Epidermal melanocyte (primary cell): ENCODE measurements around the gene COL6A2.
"Not testable (repeated sequence)": the region's sequence is repeated elsewhere in the genome, so short reads cannot be mapped to it uniquely, and the experiment has no call there.

ENCODE experiments used
- DNase-seq: peaks from one replicate; pipeline ENCODE4 v3.0.0; 2011; ENCODE audit warnings: low spot score; ENCODE audit not compliant: insufficient read length

The COL6A2 gene

GRCh38 chr21:46171996-46172862 is 74.3 kb downstream of the COL6A2 start:
- no peak for DNase-seq

GRCh38 chr21:46172863-46173528 is 75.1 kb downstream of the COL6A2 start:
- DNase-seq: no peak

- no peak for DNase-seq
These were observed 75.7 kb downstream of the COL6A2 start for GRCh38 chr21:46173573-46173972.

- DNase-seq: not testable (repeated sequence)
These were observed 78.7 kb downstream of the COL6A2 start for GRCh38 chr21:46176443-46177129.

- DNase-seq: no peak
These were observed 81.0 kb downstream of the COL6A2 start for GRCh38 chr21:46178961-46179360.
